GM23338 (cell line): ENCODE data around the gene UGT1A1. TPM values are rescaled to one million over a fixed set of nuclear protein-coding genes. Genes with fewer than 3 reads are reported as not detected.

Experiments used
- ATAC-seq: fragments of 200-7000 bp; cut with Tn5 transposase; 3 replicates; pipeline ENCODE4 v1.9.1; 2020
- DNase-seq: peaks from one replicate; pipeline ENCODE4 v3.0.0-alpha.2; 2015; ENCODE audit warnings: low spot score
- H2AFZ ChIP-seq: fragments of 200-600 bp; sonication (generic); 2 replicates; pipeline ENCODE4 v1.8.0; 2016; ENCODE audit warnings: antibody characterized with exemption, mild to moderate bottlenecking, moderate library complexity
- H3F3A ChIP-seq: fragments of 200-600 bp; sonication (generic); replicated peaks from 2 replicates; pipeline ENCODE4 v1.8.0; 2017; ENCODE audit warnings: antibody characterized with exemption, mixed run types, low read depth
- H3K27ac ChIP-seq: fragments of 200-600 bp; sonication (generic); 2 replicates; pipeline ENCODE4 v1.6.1; 2016; ENCODE audit warnings: low read depth
- H3K27me3 ChIP-seq: fragments of 200-600 bp; sonication (generic); 2 replicates; pipeline ENCODE4 v1.8.0; 2016; ENCODE audit warnings: mild to moderate bottlenecking, mixed run types, moderate library complexity; ENCODE audit not compliant: insufficient read depth
- H3K36me3 ChIP-seq: fragments of 200-600 bp; sonication (generic); 2 replicates; pipeline ENCODE4 v1.8.0; 2016; ENCODE audit warnings: mild to moderate bottlenecking; ENCODE audit not compliant: insufficient read depth
- H3K4me1 ChIP-seq: fragments of 200-600 bp; sonication (generic); 2 replicates; pipeline ENCODE4 v1.8.0; 2016; ENCODE audit warnings: mild to moderate bottlenecking, moderate library complexity; ENCODE audit not compliant: insufficient read depth
- H3K4me2 ChIP-seq: fragments of 200-600 bp; sonication (generic); 2 replicates; pipeline ENCODE4 v1.7.1; 2017; ENCODE audit warnings: mixed run types
- H3K4me3 ChIP-seq: fragments of 200-600 bp; sonication (generic); 2 replicates; pipeline ENCODE4 v1.6.1; 2016; ENCODE audit warnings: mixed run types
- H3K79me2 ChIP-seq: fragments of 200-600 bp; sonication (generic); replicated peaks from 2 replicates; pipeline ENCODE4 v1.8.0; 2017; ENCODE audit warnings: mild to moderate bottlenecking; ENCODE audit not compliant: insufficient read depth
- H3K9me2 ChIP-seq: fragments of 200-600 bp; sonication (generic); 2 replicates; pipeline ENCODE4 v1.8.0; 2017; ENCODE audit not compliant: insufficient read depth
- H4K20me1 ChIP-seq: fragments of 200-600 bp; sonication (generic); replicated peaks from 2 replicates; pipeline ENCODE4 v1.8.0; 2017; ENCODE audit warnings: mild to moderate bottlenecking; ENCODE audit not compliant: insufficient read depth
- H3K27ac Mint-ChIP-seq: 2 replicates; pipeline ENCODE4 v1.8.0; 2020; ENCODE audit warnings: inconsistent platforms, mild to moderate bottlenecking, moderate library complexity, mixed read lengths
- H3K27me3 Mint-ChIP-seq: 3 replicates; pipeline ENCODE4 v1.8.0; 2022; ENCODE audit warnings: low read depth, mild to moderate bottlenecking, moderate library complexity, mixed read lengths, inconsistent platforms; ENCODE audit not compliant: insufficient read depth, poor library complexity
- H3K36me3 Mint-ChIP-seq: 3 replicates; pipeline ENCODE4 v1.8.0; 2021; ENCODE audit warnings: low read depth, mild to moderate bottlenecking, inconsistent platforms, moderate library complexity, mixed read lengths
- H3K4me1 Mint-ChIP-seq: 3 replicates; pipeline ENCODE4 v1.8.0; 2020; ENCODE audit warnings: mild to moderate bottlenecking, inconsistent platforms, mixed read lengths
- H3K4me3 Mint-ChIP-seq: 3 replicates; pipeline ENCODE4 v1.8.0; 2021; ENCODE audit warnings: moderate library complexity, mild to moderate bottlenecking, inconsistent platforms, mixed read lengths
- H3K9me3 Mint-ChIP-seq: 3 replicates; pipeline ENCODE4 v1.8.0; 2020; ENCODE audit warnings: moderate library complexity, mild to moderate bottlenecking, inconsistent platforms, mixed read lengths
- CREB1 ChIP-seq: fragments of 250-450 bp; sonication (Bioruptor Pico); IDR thresholded peaks from 2 replicates; pipeline ENCODE4 v1.5.0; 2020; ENCODE audit warnings: low read depth, mild to moderate bottlenecking, moderate library complexity
- EZH2 ChIP-seq: fragments of 200-600 bp; sonication (generic); IDR thresholded peaks from one replicate; pipeline ENCODE4 v1.8.0; 2017; ENCODE audit warnings: antibody characterized with exemption, mild to moderate bottlenecking, low read depth; ENCODE audit not compliant: unreplicated experiment
- EZH2phosphoT487 ChIP-seq: fragments of 200-600 bp; sonication (generic); IDR thresholded peaks from one replicate; pipeline ENCODE4 v1.8.1; 2018; ENCODE audit warnings: antibody characterized with exemption; ENCODE audit not compliant: unreplicated experiment
- JUNB ChIP-seq: IDR thresholded peaks from one replicate; pipeline ENCODE4 v1.6.1; 2016; ENCODE audit warnings: antibody characterized with exemption; ENCODE audit not compliant: unreplicated experiment
- NANOG ChIP-seq: IDR thresholded peaks from 2 replicates; pipeline ENCODE4 v1.6.1; 2016; ENCODE audit warnings: antibody characterized with exemption, borderline replicate concordance
- POLR2AphosphoS5 ChIP-seq: IDR thresholded peaks from 2 replicates; pipeline ENCODE4 v1.6.1; 2016; ENCODE audit warnings: antibody characterized with exemption, low read depth
- STAT1 ChIP-seq: IDR thresholded peaks from one replicate; pipeline ENCODE4 v1.6.1; 2016; ENCODE audit warnings: antibody characterized with exemption; ENCODE audit not compliant: unreplicated experiment
- ZNF114 ChIP-seq: fragments of 250-450 bp; sonication (Bioruptor Pico); IDR thresholded peaks from 2 replicates; pipeline ENCODE4 v1.5.0; 2020; ENCODE audit warnings: mild to moderate bottlenecking, moderate library complexity
- ZNF331 ChIP-seq: fragments of 250-450 bp; sonication (Bioruptor Pico); IDR thresholded peaks from 2 replicates; pipeline ENCODE4 v1.5.0; 2020; ENCODE audit warnings: low read depth, mild to moderate bottlenecking, moderate library complexity
- polyA plus RNA-seq: library from polyadenylated mRNA; unstranded; fragments of >200 nt; fragmentation: Nextera tagmentation; extraction: Ambion mirVana; gene quantifications from 2 replicates; pipeline ENCODE4 v1.2.1, GENCODE V29; 2016
- total RNA-seq: library from RNA; depleted of rRNA; stranded (reverse); fragments of >200 nt; shearing (Covaris generic); gene quantifications from 2 replicates; pipeline ENCODE4 v1.2.3, GENCODE V29; 2014
- TF ChIP-seq, protein P1 (sequence below): IDR thresholded peaks from 2 replicates; pipeline ENCODE4 v1.6.1; 2016; ENCODE audit warnings: antibody characterized with exemption
- TF ChIP-seq, protein P2 (sequence below): IDR thresholded peaks from one replicate; pipeline ENCODE4 v1.6.1; 2018; ENCODE audit warnings: antibody characterized with exemption; ENCODE audit not compliant: unreplicated experiment
- TF ChIP-seq, protein P3 (sequence below), 2 experiments: fragments of 200-600 bp in 1 of 2; sonication (generic) in 1 of 2; conservative IDR thresholded peaks; 2 replicates each; pipeline versions ENCODE4 v1.5.1 to v1.6.1; 2016 to 2017; ENCODE audit warnings: antibody characterized with exemption in 2 of 2, low read depth in 2 of 2, mild to moderate bottlenecking in 2 of 2, moderate library complexity in 1 of 2
- TF ChIP-seq, protein P4 (sequence below): fragments of 250-450 bp; sonication (Bioruptor Pico); IDR thresholded peaks from 2 replicates; pipeline ENCODE4 v1.5.0; 2020; ENCODE audit warnings: mild to moderate bottlenecking, moderate library complexity

UGT1A1 gene
- total and polyA plus RNA-seq, 2 experiments from 2014 or later: not detected

DNA sequence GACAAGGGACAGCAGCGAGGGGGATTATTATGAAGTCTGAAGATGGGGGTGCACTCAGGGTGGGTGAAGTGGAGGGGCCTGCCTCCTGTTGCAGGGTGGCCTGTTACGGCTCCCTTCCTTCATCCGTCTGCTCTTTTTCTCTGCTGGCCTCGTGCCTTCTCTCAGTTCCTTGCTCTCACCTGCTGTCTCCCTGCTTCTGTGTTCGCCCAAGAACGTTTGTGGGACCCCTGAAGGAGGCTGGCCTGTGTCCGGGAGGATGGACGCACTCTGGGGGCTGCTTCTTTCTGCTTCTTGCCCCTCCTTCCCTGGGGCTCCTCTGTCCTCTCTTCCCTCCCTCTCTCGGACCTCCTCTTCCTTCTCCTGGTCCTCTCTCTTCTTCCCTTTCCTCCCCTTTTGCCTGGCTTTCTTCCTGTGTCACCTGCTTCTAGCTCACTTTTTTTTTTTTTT lies 31.8 kb downstream of the UGT1A1 start:
- H3K4me1 Mint-ChIP-seq: no peaks in the 10 kb centered on the region; the same call in 2 of the 3 replicates
- no peaks in the 10 kb centered on the region for H3K79me2 ChIP-seq

More for the DNA sequence above, 31.8 kb downstream of the UGT1A1 start:
- Mint-ChIP-seq H3K36me3 (no peaks in the 10 kb centered on the region; the same call in 2 of the 3 replicates), H3K27ac (no peak overlapping the region), H3K27me3 (peaks cover 11% of the 10 kb centered on the region), H3K9me3 (peaks cover 12% of the 10 kb centered on the region), H3K4me3 (no peak overlapping the region)
- ATAC-seq (no peak), DNase-seq (no peak)
- no peak overlapping the region for H3K4me2 ChIP-seq
- no peaks in the 10 kb centered on the region for H3K4me1 ChIP-seq
- no peak overlapping the region for H3K27ac ChIP-seq
- H3K9me2 ChIP-seq: no peaks in the 10 kb centered on the region
- H3F3A ChIP-seq: no peaks in the 10 kb centered on the region
- no peaks in the 10 kb centered on the region for H3K27me3 ChIP-seq
- no peaks in the 10 kb centered on the region for H3K36me3 ChIP-seq
- no peak overlapping the region for H2AFZ ChIP-seq
- H3K4me3 ChIP-seq: no peak overlapping the region
- TF ChIP-seq ZNF114 (CRISPR knock-in tag) (no peak), JUNB (no peak), ZNF331 (CRISPR knock-in tag) (no peak), NANOG (no peak), CREB1 (no peak), EZH2phosphoT487 (no peak), POLR2AphosphoS5 (no peak), EZH2 (no peak), STAT1 (no peak)
- TF ChIP-seq, protein P1, sequence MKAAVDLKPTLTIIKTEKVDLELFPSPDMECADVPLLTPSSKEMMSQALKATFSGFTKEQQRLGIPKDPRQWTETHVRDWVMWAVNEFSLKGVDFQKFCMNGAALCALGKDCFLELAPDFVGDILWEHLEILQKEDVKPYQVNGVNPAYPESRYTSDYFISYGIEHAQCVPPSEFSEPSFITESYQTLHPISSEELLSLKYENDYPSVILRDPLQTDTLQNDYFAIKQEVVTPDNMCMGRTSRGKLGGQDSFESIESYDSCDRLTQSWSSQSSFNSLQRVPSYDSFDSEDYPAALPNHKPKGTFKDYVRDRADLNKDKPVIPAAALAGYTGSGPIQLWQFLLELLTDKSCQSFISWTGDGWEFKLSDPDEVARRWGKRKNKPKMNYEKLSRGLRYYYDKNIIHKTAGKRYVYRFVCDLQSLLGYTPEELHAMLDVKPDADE: no peak
- TF ChIP-seq, protein P2, sequence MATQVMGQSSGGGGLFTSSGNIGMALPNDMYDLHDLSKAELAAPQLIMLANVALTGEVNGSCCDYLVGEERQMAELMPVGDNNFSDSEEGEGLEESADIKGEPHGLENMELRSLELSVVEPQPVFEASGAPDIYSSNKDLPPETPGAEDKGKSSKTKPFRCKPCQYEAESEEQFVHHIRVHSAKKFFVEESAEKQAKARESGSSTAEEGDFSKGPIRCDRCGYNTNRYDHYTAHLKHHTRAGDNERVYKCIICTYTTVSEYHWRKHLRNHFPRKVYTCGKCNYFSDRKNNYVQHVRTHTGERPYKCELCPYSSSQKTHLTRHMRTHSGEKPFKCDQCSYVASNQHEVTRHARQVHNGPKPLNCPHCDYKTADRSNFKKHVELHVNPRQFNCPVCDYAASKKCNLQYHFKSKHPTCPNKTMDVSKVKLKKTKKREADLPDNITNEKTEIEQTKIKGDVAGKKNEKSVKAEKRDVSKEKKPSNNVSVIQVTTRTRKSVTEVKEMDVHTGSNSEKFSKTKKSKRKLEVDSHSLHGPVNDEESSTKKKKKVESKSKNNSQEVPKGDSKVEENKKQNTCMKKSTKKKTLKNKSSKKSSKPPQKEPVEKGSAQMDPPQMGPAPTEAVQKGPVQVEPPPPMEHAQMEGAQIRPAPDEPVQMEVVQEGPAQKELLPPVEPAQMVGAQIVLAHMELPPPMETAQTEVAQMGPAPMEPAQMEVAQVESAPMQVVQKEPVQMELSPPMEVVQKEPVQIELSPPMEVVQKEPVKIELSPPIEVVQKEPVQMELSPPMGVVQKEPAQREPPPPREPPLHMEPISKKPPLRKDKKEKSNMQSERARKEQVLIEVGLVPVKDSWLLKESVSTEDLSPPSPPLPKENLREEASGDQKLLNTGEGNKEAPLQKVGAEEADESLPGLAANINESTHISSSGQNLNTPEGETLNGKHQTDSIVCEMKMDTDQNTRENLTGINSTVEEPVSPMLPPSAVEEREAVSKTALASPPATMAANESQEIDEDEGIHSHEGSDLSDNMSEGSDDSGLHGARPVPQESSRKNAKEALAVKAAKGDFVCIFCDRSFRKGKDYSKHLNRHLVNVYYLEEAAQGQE: no peak
- TF ChIP-seq, protein P3, sequence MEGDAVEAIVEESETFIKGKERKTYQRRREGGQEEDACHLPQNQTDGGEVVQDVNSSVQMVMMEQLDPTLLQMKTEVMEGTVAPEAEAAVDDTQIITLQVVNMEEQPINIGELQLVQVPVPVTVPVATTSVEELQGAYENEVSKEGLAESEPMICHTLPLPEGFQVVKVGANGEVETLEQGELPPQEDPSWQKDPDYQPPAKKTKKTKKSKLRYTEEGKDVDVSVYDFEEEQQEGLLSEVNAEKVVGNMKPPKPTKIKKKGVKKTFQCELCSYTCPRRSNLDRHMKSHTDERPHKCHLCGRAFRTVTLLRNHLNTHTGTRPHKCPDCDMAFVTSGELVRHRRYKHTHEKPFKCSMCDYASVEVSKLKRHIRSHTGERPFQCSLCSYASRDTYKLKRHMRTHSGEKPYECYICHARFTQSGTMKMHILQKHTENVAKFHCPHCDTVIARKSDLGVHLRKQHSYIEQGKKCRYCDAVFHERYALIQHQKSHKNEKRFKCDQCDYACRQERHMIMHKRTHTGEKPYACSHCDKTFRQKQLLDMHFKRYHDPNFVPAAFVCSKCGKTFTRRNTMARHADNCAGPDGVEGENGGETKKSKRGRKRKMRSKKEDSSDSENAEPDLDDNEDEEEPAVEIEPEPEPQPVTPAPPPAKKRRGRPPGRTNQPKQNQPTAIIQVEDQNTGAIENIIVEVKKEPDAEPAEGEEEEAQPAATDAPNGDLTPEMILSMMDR (conservative IDR thresholded peaks at IDR 0.05; ENCODE audit: low read depth in 2 of 2): no peak
- TF ChIP-seq, protein P4, sequence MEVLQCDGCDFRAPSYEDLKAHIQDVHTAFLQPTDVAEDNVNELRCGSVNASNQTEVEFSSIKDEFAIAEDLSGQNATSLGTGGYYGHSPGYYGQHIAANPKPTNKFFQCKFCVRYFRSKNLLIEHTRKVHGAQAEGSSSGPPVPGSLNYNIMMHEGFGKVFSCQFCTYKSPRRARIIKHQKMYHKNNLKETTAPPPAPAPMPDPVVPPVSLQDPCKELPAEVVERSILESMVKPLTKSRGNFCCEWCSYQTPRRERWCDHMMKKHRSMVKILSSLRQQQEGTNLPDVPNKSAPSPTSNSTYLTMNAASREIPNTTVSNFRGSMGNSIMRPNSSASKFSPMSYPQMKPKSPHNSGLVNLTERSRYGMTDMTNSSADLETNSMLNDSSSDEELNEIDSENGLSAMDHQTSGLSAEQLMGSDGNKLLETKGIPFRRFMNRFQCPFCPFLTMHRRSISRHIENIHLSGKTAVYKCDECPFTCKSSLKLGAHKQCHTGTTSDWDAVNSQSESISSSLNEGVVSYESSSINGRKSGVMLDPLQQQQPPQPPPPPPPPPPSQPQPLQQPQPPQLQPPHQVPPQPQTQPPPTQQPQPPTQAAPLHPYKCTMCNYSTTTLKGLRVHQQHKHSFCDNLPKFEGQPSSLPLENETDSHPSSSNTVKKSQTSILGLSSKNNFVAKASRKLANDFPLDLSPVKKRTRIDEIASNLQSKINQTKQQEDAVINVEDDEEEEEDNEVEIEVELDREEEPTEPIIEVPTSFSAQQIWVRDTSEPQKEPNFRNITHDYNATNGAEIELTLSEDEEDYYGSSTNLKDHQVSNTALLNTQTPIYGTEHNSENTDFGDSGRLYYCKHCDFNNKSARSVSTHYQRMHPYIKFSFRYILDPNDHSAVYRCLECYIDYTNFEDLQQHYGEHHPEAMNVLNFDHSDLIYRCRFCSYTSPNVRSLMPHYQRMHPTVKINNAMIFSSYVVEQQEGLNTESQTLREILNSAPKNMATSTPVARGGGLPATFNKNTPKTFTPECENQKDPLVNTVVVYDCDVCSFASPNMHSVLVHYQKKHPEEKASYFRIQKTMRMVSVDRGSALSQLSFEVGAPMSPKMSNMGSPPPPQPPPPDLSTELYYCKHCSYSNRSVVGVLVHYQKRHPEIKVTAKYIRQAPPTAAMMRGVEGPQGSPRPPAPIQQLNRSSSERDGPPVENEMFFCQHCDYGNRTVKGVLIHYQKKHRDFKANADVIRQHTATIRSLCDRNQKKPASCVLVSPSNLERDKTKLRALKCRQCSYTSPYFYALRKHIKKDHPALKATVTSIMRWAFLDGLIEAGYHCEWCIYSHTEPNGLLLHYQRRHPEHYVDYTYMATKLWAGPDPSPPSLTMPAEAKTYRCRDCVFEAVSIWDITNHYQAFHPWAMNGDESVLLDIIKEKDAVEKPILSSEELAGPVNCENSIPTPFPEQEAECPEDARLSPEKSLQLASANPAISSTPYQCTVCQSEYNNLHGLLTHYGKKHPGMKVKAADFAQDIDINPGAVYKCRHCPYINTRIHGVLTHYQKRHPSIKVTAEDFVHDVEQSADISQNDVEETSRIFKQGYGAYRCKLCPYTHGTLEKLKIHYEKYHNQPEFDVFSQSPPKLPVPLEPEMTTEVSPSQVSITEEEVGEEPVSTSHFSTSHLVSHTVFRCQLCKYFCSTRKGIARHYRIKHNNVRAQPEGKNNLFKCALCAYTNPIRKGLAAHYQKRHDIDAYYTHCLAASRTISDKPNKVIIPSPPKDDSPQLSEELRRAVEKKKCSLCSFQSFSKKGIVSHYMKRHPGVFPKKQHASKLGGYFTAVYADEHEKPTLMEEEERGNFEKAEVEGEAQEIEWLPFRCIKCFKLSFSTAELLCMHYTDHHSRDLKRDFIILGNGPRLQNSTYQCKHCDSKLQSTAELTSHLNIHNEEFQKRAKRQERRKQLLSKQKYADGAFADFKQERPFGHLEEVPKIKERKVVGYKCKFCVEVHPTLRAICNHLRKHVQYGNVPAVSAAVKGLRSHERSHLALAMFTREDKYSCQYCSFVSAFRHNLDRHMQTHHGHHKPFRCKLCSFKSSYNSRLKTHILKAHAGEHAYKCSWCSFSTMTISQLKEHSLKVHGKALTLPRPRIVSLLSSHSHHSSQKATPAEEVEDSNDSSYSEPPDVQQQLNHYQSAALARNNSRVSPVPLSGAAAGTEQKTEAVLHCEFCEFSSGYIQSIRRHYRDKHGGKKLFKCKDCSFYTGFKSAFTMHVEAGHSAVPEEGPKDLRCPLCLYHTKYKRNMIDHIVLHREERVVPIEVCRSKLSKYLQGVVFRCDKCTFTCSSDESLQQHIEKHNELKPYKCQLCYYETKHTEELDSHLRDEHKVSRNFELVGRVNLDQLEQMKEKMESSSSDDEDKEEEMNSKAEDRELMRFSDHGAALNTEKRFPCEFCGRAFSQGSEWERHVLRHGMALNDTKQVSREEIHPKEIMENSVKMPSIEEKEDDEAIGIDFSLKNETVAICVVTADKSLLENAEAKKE (CRISPR knock-in tag): no peak
- no peaks in the 10 kb centered on the region for H4K20me1 ChIP-seq
